DND-41 (cell line): ENCODE measurements around the gene MMP11.
A peak's percentile ranks its signal among the peaks of the same experiment; 100 is the strongest.

ENCODE experiments used
- ATAC-seq: fragments of 200-7000 bp; cut with Tn5 transposase; 3 replicates; pipeline ENCODE4 v1.9.1; 2021; ENCODE audit warnings: low read depth; ENCODE audit not compliant: insufficient read depth
- DNase-seq: peaks from one replicate; pipeline ENCODE4 v3.0.0-alpha.2; 2020
- H2AFZ ChIP-seq: 2 replicates; pipeline ENCODE4 v1.6.0; 2012; ENCODE audit warnings: low read depth, low read length
- H3K27ac ChIP-seq: 2 replicates; pipeline ENCODE4 v1.5.1; 2012; ENCODE audit warnings: low read length, inconsistent platforms
- H3K27me3 ChIP-seq: fragments of 200-600 bp; sonication (generic); 2 replicates; pipeline ENCODE4 v1.6.0; 2012; ENCODE audit warnings: low read length, mild to moderate bottlenecking, inconsistent platforms; ENCODE audit not compliant: insufficient read depth, poor library complexity
- H3K36me3 ChIP-seq: 2 replicates; pipeline ENCODE4 v1.5.1; 2012; ENCODE audit warnings: low read length, inconsistent platforms; ENCODE audit not compliant: insufficient read depth
- H3K4me1 ChIP-seq: 2 replicates; pipeline ENCODE4 v1.5.1; 2012; ENCODE audit warnings: mild to moderate bottlenecking, low read length; ENCODE audit not compliant: insufficient read depth
- H3K4me2 ChIP-seq: 2 replicates; pipeline ENCODE4 v1.6.0; 2012; ENCODE audit warnings: mild to moderate bottlenecking, moderate library complexity, low read length, inconsistent platforms; ENCODE audit not compliant: insufficient read depth
- H3K4me3 ChIP-seq, 2 experiments: fragments of 200-600 bp in 1 of 2; shearing (Covaris generic) in 1 of 2; 2 replicates each; pipeline ENCODE4 v1.5.1; 2012 to 2016; ENCODE audit warnings: inconsistent platforms in 2 of 2, low read length in 2 of 2, mild to moderate bottlenecking in 2 of 2, low read depth in 1 of 2, moderate library complexity in 1 of 2
- H3K79me2 ChIP-seq: 2 replicates; pipeline ENCODE4 v1.6.0; 2012; ENCODE audit warnings: low read length, inconsistent platforms; ENCODE audit not compliant: insufficient read depth
- H3K9ac ChIP-seq: 2 replicates; pipeline ENCODE4 v1.6.0; 2012; ENCODE audit warnings: low read depth, mild to moderate bottlenecking, inconsistent platforms, low read length, moderate library complexity
- H3K9me3 ChIP-seq: 2 replicates; pipeline ENCODE4 v1.5.1; 2012; ENCODE audit warnings: low read length, moderate library complexity, mild to moderate bottlenecking, inconsistent platforms; ENCODE audit not compliant: insufficient read depth, severe bottlenecking
- H4K20me1 ChIP-seq: 2 replicates; pipeline ENCODE4 v1.6.0; 2012; ENCODE audit warnings: low read length; ENCODE audit not compliant: insufficient read depth
- CTCF ChIP-seq: IDR thresholded peaks from 2 replicates; pipeline ENCODE4 v1.5.1; 2012; ENCODE audit warnings: borderline replicate concordance, low read length, moderate library complexity, mild to moderate bottlenecking; ENCODE audit not compliant: poor library complexity, severe bottlenecking; ENCODE audit errors: extremely low read depth
- EZH2 ChIP-seq: IDR thresholded peaks from 3 replicates; pipeline ENCODE4 v1.6.1; 2012; ENCODE audit warnings: borderline replicate concordance, low read depth, mild to moderate bottlenecking, moderate library complexity, low read length, inconsistent platforms; ENCODE audit not compliant: severe bottlenecking

The MMP11 gene

DNA sequence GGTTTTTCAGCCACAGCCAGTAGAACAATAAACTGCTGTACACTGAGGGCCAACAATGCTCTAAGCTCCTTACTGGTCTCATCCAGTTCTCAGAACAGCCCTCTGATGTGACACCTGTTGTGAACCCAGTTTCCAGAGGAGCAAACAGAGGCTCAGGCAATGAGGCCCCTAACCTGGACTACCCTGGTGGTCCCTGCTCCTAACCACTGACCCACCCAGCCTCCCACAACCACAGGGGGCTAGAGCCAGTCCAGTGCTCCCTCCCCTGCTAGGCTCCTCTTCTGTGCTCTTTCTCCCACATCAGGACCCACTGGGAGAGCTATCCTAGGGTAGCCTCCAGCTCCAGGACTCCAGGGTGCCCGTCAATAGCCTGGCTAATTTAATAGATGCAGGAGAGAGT is 10.1 kb downstream of the MMP11 start:
- Histone ChIP-seq H3K9me3 (no peaks in the 10 kb centered on the region), H2AFZ (no peak overlapping the region), H3K27ac (no peak overlapping the region), H4K20me1 (peaks cover 4% of the 10 kb centered on the region), H3K79me2 (peaks cover 7% of the 10 kb centered on the region), H3K4me3 (no peak overlapping the region), H3K4me2 (no peak overlapping the region), H3K4me1 (peaks cover 17% of the 10 kb centered on the region), H3K27me3 (no peaks in the 10 kb centered on the region), H3K9ac (no peak overlapping the region), H3K36me3 (no peaks in the 10 kb centered on the region)
- ATAC-seq (no peak), DNase-seq (no peak)
- TF ChIP-seq EZH2, result no peak

DNA sequence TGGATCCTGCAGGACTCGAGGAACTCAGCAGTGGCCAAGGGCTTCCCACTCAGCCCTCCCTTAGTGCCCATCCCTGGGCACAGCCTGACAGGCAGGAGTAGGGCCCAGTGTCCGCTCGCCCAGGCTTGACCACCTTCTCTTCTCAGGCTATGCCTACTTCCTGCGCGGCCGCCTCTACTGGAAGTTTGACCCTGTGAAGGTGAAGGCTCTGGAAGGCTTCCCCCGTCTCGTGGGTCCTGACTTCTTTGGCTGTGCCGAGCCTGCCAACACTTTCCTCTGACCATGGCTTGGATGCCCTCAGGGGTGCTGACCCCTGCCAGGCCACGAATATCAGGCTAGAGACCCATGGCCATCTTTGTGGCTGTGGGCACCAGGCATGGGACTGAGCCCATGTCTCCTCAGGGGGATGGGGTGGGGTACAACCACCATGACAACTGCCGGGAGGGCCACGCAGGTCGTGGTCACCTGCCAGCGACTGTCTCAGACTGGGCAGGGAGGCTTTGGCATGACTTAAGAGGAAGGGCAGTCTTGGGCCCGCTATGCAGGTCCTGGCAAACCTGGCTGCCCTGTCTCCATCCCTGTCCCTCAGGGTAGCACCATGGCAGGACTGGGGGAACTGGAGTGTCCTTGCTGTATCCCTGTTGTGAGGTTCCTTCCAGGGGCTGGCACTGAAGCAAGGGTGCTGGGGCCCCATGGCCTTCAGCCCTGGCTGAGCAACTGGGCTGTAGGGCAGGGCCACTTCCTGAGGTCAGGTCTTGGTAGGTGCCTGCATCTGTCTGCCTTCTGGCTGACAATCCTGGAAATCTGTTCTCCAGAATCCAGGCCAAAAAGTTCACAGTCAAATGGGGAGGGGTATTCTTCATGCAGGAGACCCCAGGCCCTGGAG is 10.9 kb downstream of the MMP11 start:
- Histone ChIP-seq H3K27ac (no peak overlapping the region), H4K20me1 (peaks cover 12% of the 10 kb centered on the region), H3K4me3 (no peak overlapping the region), H3K36me3 (peaks cover 3% of the 10 kb centered on the region), H3K4me2 (no peak overlapping the region), H3K27me3 (no peaks in the 10 kb centered on the region), H2AFZ (no peak overlapping the region), H3K9me3 (no peaks in the 10 kb centered on the region), H3K4me1 (peaks cover 25% of the 10 kb centered on the region), H3K79me2 (peaks cover 15% of the 10 kb centered on the region), H3K9ac (no peak overlapping the region)
- no peak for DNase-seq
- TF ChIP-seq EZH2 (no peak), CTCF (no peak)
- no peak for ATAC-seq

DNA sequence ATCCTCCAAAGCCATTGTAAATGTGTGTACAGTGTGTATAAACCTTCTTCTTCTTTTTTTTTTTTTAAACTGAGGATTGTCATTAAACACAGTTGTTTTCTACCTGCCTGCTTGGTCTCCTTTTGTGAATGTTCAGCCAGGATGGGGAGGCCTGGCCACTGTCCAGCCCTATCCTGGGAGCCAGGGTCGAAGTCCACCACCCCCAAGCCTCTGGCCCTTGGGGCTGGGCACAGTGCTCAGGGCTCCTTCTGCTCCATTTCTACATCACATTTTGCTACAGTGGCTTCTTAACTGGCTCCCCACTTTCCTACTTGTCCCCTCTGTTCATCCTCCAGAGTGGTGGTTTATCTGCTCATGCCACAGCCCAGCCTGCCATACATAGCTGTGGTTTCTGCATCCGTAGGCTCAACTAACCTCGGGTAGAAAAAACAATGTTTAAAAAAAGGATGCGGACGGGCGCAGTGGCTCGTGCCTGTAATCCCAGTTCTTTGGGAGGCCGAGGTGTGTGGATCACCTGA is 11.6 kb downstream of the MMP11 start:
- peaks cover 23% of the 10 kb centered on the region for H3K79me2 ChIP-seq
- H3K4me1 ChIP-seq, result peaks cover 33% of the 10 kb centered on the region
- peaks cover 9% of the 10 kb centered on the region for H3K36me3 ChIP-seq
- H4K20me1 ChIP-seq, result peaks cover 19% of the 10 kb centered on the region
- no peak overlapping the region for H3K4me3 ChIP-seq
- DNase-seq, result no peak
- no peaks in the 10 kb centered on the region for H3K27me3 ChIP-seq
- H3K27ac ChIP-seq, result no peak overlapping the region
- H3K9me3 ChIP-seq, result no peaks in the 10 kb centered on the region
- TF ChIP-seq CTCF, result no peak
- TF ChIP-seq EZH2, result no peak
- no peak overlapping the region for H2AFZ ChIP-seq
- H3K9ac ChIP-seq, result no peak overlapping the region
- no peak overlapping the region for H3K4me2 ChIP-seq
- ATAC-seq, result no peak

GRCh38 chr22:23786261-23786710 is 13.6 kb downstream of the MMP11 start:
- peaks cover 43% of the 10 kb centered on the region for H3K79me2 ChIP-seq
- H3K4me1 ChIP-seq, result peaks cover 42% of the 10 kb centered on the region
- H3K27me3 ChIP-seq, result no peaks in the 10 kb centered on the region
- TF ChIP-seq EZH2 (no peak), CTCF (no peak)
- no peaks in the 10 kb centered on the region for H3K9me3 ChIP-seq
- peaks cover 35% of the 10 kb centered on the region for H4K20me1 ChIP-seq
- peaks cover 24% of the 10 kb centered on the region for H3K36me3 ChIP-seq
- peak overlapping the region; percentile 93 for H2AFZ ChIP-seq
- H3K4me3 ChIP-seq, result peak overlapping the region; percentile 44 to 85; a peak in 3 of 4 replicates
- peak; percentile 80 for DNase-seq
- peak overlapping the region; percentile 95 for H3K27ac ChIP-seq
- H3K9ac ChIP-seq, result peak overlapping the region; percentile 99
- H3K4me2 ChIP-seq, result peak overlapping the region; percentile 76
- peak; percentile 77 for ATAC-seq
